Activated CD4-positive, CD25-positive, alpha-beta regulatory T cell treated with anti-CD3 and anti-CD28 coated beads, Interleukin-2, amount 50 U/mL, for 72 hours (primary cell): Measurements from ENCODE around the gene ATXN7L3.
A peak's percentile ranks its signal among the peaks of the same experiment; 100 is the strongest.

Experiments
- DNase-seq: peaks from one replicate; pipeline ENCODE4 v3.0.0; 2021

The ATXN7L3 gene

GRCh38 chr17:44217738-44218343 is 18.2 kb upstream of the ATXN7L3 start:
- DNase-seq, result no peak

GRCh38 chr17:44216694-44217093 is 17.0 kb upstream of the ATXN7L3 start:
- DNase-seq, result no peak

GRCh38 chr17:44216173-44216572 is 16.5 kb upstream of the ATXN7L3 start:
- no peak for DNase-seq

DNA sequence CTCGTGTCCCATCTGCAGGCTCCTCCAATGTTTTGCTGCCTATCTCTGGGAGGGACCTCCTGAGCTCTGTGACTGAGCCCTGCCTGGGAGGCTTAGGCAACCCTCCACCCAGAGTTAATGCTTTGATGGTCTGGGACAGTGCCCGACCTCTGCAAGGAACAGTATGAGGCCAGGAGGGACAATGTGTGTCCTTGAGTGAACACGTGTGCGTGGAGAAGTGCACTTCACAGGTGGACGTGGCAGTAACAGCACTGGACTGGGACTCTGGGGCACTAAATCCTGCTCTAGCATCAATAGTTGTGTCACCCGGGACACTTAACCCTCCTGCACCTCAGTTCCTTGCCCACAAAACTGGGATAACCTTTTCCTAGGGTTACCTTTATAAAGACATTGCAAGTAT is 15.2 kb upstream of the ATXN7L3 start:
- no peak for DNase-seq

- no peak for DNase-seq
Observed at GRCh38 chr17:44214230-44214494, 14.5 kb upstream of the ATXN7L3 start.

DNA sequence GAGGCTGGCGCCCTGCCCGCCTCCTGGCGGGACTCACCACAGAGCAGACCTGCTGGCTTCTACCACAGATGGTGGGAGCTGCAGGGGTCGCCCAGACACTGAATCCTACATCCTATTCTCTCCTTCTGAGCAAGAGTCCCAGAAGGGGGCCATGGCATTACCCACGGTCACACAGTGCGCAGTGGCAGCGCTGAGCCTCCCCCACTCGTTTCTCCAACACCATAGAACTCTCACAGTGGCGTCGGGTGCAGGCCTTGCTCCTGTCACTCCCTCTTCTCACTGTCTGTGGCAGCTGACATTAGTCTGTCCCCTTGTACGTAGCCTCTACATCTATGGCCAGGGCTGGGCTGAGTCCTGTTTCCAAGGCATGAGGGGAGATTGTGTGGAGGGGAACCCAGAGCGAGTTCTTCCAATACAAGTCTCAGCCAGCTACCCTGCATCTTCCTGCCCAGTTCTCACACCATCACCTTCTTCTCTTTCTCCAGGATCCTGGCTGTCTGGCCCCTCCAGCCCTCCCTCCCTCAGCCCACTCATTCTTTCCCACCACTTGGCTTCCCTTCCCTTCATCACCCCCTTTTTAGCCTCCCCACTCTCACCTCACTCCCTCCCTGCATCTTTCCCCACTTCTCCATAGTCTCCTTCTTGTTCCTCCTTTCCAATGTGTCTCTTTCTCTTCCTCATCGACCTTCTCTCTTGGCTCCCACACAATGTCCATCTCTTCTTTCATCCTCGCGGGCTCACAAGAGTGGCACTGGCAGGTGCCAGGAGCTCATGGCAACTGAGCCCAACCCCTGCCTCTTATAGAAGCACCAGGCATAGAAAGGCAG is 13.9 kb upstream of the ATXN7L3 start:
- no peak for DNase-seq

- no peak for DNase-seq
Observed at GRCh38 chr17:44212507-44213402, 13.1 kb upstream of the ATXN7L3 start.

DNA sequence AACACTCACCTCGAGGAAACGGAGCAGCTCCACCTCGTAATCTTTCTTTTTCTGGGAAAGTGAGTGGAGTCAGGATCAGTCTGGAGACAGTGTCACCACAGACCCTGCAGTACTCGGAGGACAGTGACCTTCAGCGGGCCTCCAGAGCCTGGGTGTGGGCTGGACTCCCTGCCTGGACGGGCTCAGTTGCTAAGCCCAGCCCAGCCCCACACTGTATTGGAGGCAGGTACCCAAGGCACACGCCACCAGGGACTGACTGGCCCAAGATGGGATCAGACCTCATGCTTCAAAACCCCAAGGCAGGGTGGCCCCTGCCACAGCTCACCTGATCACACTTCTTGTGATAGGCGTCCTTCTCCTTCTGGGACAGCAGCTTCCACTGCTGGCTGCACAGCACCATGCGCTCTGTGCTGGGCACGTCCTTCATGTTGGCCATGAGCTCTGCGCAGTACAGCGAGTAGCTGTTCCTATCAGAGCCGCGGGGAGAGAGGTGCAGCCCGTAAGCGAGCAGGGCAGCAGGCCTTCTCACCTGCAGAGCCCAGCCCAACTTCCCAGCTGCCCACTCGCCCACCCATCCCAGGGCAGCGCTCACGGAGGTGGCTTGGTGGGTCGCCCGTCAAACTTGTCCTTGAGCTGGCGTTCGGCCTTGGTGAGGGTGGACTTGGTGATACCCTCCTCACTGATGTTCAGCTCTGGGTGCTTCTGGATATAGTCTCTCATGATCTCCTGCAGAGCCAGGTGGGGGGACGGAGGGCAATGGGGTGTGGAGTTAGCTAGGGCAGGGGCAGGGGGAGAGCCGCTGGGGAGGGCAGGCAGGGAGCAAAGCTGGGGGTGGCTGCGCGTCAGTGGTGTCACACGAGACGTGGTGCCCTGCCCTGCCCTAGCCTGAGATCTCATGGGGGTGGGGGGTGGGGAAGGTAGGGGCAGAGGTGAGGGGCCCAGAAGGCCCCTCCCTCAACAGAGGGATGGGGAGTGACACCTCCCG is 11.9 kb upstream of the ATXN7L3 start:
- DNase-seq, result no peak

DNA sequence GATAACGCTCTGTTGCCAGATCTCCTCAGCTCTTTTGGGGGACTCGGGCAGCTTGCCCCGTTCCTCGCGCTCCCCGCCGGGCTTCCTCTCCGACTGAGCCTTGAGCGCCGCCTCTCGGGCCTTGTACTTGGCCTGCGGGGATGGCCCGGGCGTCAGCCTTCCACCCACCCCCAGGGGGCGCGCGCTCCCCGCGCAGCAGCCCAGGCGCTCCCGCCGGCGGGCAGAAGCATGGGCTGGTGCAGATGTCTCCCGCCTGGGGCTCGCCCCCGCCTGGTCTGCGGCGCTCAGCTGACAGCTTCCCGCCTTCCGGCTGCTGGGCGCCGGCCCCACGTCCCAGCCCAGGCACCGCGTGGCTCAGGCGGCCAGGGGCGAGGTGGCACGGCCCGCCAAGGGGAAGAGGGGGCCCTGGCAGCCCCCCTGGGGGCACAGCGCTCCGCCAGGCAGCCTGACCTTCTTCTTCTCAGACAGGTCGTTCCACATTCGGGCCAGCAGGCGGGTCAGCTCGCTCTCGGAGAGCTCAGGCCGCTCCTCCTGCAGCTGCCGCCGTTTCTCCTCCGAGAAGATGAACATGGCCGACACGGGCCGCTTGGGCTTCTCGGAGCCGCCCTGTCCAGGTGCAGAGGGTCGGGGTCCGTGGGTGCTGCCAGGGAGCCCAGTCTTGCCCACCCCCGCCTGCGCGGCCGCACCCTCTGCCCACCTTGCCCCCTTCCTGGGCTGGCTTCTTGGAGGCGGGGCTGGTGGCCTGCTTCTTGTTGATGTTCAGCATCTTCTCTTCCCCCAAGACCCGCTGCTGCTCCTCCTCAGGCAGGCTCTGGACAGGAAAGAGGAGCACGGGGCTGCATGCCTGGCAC is 10.9 kb upstream of the ATXN7L3 start:
- DNase-seq, result peak; percentile 94

GRCh38 chr17:44209786-44210341 is 10.2 kb upstream of the ATXN7L3 start:
- no peak for DNase-seq

DNA sequence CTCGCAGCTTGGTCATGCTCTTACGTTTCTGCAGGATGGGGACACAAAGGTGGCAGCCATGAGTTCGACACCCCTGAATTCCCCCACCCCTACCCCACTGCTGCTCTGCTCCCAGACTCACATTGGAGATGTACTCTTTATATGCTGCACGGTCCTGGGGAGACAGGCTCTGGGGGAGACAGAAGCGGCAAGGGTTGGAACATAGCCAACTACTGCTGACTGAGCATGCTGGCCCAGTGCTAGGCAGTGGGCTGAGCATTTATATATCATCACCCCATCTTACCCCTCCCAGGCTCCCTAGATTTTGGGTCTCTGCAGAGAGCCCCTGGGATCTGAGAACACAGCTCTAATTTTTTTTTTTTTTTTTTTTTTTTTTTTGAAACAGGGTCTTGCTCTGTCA is 8.1 kb upstream of the ATXN7L3 start:
- no peak for DNase-seq

- DNase-seq, result no peak
Observed at GRCh38 chr17:44207319-44207718, 7.6 kb upstream of the ATXN7L3 start.

- DNase-seq, result no peak
Observed at GRCh38 chr17:44206825-44207155, 7.1 kb upstream of the ATXN7L3 start.

DNA sequence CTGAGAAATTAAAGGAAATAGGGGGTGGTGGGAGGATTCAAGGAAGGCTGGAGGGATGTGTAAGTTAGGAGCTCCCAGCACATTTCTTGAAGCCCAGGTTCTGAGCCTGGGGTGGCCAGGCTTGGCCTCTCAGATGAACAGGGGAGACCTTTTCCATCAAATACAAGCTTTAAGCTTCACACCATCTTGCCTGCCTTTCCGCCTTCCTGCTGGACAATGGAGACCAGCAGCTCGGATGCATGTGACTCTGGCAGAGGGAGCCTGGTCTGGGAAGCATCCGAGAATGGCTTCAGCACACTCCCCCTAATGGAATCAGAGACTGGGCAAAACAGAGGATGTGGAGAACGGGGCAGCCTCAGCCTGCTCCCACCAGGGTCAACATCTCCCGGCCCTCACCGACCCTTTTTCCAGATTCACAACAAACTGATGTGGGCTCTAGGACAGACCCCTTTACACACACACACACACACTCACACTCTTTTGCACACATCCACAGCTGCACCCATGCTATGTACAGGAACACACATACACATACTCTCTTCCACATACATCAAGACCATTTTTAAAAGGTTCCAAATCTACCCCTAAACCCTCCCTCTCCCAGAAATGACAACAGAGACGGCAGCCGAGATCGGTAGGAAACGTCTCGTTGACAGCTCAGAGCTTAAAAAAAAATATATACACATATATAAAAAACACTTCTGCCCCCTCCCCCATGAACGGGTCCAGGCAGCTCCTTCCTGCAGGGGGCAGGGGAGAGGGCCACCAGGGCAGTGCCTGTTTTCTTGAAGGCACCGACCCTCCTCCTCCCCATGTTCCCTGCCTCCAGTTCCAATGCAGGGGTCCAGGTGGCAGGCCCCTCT is 6.5 kb upstream of the ATXN7L3 start:
- no peak for DNase-seq

GRCh38 chr17:44204441-44204882 is 4.8 kb upstream of the ATXN7L3 start:
- no peak for DNase-seq

DNA sequence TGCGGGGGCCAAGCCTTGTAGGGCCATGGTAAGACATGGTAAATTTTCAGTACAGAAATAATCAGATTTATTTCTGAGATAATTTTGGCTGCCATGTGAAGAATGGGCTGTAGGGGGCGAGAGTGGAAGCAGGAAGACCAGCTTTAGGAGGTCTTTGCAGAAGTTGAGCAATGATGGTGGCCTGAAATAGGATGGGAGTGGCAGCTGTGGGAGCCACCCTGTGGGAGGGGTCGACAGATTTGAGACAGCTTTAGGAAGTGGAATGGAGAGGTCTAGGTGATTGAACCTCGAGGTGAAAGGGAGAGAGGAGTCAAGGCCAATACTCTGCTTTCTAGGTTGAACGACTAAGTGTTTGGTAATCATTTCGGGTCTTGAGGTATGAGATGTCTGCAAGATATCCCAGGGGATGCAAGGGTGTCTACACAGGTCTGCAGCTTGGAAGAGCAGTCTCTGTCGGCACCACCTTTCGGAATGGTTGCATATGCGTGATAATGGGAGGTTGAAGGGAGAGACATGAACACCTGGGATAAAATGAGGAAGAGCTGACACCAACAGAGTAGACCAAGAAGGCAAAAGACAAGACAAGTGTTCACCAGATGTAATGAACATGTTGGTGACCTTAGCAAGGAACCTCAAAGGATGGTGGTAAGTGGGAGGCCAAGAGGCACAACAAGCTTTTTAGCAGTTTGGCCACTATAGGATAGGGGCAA is 4.2 kb upstream of the ATXN7L3 start:
- no peak for DNase-seq

DNA sequence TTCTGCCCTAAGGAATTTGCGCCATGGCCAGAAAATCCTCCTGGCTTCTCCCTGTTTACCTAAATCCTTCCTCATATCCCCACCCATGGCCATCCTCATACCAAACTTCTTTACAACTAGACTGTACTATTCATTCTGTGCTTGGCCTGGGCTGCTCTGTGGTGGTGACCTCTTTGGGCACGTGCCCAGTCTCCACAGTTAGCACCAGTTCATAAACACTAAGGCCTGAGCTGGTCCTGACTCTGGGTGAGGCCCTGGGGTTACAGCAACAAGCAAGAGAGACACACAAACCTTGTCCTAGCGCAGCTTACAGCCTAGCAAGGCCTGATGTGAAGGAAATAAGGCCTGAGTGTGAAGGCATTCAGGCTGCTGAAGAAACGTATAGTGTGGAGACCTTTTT is 3.1 kb upstream of the ATXN7L3 start:
- DNase-seq, result no peak

- no peak for DNase-seq
Observed at GRCh38 chr17:44200478-44201155, 933 bp upstream of the ATXN7L3 start.
